ENCODE data around the gene ADARB2.

DNA sequence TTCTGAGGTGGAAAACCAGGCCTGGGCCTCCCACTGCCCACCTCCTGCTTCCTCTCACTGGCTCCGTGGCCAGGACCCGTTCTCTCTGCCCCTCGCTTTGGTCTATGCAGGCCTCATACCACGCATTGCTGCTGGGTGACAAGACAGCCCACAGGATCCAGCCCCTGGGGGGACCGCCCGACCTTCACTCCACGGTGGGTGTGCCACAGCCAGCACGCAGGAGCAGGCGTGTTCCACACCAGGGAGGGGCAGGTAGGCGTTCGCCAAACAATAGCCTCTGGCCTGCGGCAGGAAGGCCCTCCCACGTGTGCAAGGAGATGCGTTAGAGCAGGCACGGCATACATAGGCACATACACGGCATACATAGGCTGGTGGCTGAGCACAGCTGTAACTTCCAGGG lies 447.7 kb downstream of the ADARB2 start:
- TF ChIP-seq, protein P1, sequence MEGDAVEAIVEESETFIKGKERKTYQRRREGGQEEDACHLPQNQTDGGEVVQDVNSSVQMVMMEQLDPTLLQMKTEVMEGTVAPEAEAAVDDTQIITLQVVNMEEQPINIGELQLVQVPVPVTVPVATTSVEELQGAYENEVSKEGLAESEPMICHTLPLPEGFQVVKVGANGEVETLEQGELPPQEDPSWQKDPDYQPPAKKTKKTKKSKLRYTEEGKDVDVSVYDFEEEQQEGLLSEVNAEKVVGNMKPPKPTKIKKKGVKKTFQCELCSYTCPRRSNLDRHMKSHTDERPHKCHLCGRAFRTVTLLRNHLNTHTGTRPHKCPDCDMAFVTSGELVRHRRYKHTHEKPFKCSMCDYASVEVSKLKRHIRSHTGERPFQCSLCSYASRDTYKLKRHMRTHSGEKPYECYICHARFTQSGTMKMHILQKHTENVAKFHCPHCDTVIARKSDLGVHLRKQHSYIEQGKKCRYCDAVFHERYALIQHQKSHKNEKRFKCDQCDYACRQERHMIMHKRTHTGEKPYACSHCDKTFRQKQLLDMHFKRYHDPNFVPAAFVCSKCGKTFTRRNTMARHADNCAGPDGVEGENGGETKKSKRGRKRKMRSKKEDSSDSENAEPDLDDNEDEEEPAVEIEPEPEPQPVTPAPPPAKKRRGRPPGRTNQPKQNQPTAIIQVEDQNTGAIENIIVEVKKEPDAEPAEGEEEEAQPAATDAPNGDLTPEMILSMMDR (IDR thresholded peaks at IDR 0.05), result no peak
- TF ChIP-seq POLR2A (IDR thresholded peaks at IDR 0.05), result no peak
